Calu3 (cell line): ENCODE data around the gene RPRD1B. TPM values are rescaled to one million over a fixed set of nuclear protein-coding genes. Genes with fewer than 3 reads are reported as not detected.

Source experiments
- BruUV-seq: library from RNA; stranded (reverse); fragments of 400-500 nt; replicated peaks from 2 replicates; lab custom pipeline; 2021; lab: Mats Ljungman, UMichigan
- CTCF ChIA-PET: fragments of 300-600 bp; sonication (Branson Sonifier 250); formaldehyde crosslinking; loops from one replicate; lab custom pipeline; 2022; ENCODE audit warnings: antibody characterized with exemption; lab: Charles Lee
- DNase-seq: peaks from one replicate; pipeline ENCODE4 v3.0.0; 2022
- H3K27ac Mint-ChIP-seq: one replicate; pipeline ENCODE4 v1.8.0; 2022; ENCODE audit warnings: mixed read lengths; ENCODE audit not compliant: unreplicated experiment
- H3K27me3 Mint-ChIP-seq: one replicate; pipeline ENCODE4 v1.8.0; 2022; ENCODE audit warnings: mixed read lengths; ENCODE audit not compliant: unreplicated experiment
- H3K36me3 Mint-ChIP-seq: one replicate; pipeline ENCODE4 v1.8.0; 2022; ENCODE audit warnings: mild to moderate bottlenecking, moderate library complexity, mixed read lengths; ENCODE audit not compliant: insufficient read depth, unreplicated experiment
- H3K4me1 Mint-ChIP-seq: one replicate; pipeline ENCODE4 v1.8.0; 2022; ENCODE audit warnings: mild to moderate bottlenecking, low read depth, mixed read lengths; ENCODE audit not compliant: unreplicated experiment
- H3K4me3 Mint-ChIP-seq: one replicate; pipeline ENCODE4 v1.8.0; 2022; ENCODE audit warnings: mild to moderate bottlenecking, low read depth, moderate library complexity, mixed read lengths; ENCODE audit not compliant: unreplicated experiment
- H3K9me3 Mint-ChIP-seq: one replicate; pipeline ENCODE4 v1.8.0; 2022; ENCODE audit warnings: low read depth, mixed read lengths; ENCODE audit not compliant: unreplicated experiment
- intact Hi-C: fragments of 100-400 bp; cut with micrococcal nuclease; formaldehyde crosslinking; loops from one replicate; pipeline ENCODE4 v1.10.0; 2022; ENCODE audit not compliant: unreplicated experiment
- total RNA-seq: library from RNA; stranded (reverse); gene quantifications from 2 replicates; pipeline ENCODE4 v1.2.3, GENCODE V29; 2022
- TF ChIP-seq, protein P1 (sequence below): fragments of 200-600 bp; IDR thresholded peaks from one replicate; pipeline ENCODE4 v1.8.0; 2022; ENCODE audit warnings: antibody characterized with exemption; ENCODE audit not compliant: unreplicated experiment

RPRD1B gene
- total RNA-seq, 1 experiment from 2014 or later: 53.5 TPM

GRCh38 chr20:38089500-38089899 lies 56.0 kb downstream of the RPRD1B start:
- Mint-ChIP-seq H3K4me3 (no peak overlapping the region), H3K27ac (no peak overlapping the region), H3K27me3 (no peaks in the 10 kb centered on the region), H3K4me1 (peaks cover 9% of the 10 kb centered on the region), H3K9me3 (no peaks in the 10 kb centered on the region), H3K36me3 (peaks cover 28% of the 10 kb centered on the region)
- BruUV-seq: no TSS peak
- intact Hi-C loops: no loop called here
- TF ChIP-seq, protein P1, sequence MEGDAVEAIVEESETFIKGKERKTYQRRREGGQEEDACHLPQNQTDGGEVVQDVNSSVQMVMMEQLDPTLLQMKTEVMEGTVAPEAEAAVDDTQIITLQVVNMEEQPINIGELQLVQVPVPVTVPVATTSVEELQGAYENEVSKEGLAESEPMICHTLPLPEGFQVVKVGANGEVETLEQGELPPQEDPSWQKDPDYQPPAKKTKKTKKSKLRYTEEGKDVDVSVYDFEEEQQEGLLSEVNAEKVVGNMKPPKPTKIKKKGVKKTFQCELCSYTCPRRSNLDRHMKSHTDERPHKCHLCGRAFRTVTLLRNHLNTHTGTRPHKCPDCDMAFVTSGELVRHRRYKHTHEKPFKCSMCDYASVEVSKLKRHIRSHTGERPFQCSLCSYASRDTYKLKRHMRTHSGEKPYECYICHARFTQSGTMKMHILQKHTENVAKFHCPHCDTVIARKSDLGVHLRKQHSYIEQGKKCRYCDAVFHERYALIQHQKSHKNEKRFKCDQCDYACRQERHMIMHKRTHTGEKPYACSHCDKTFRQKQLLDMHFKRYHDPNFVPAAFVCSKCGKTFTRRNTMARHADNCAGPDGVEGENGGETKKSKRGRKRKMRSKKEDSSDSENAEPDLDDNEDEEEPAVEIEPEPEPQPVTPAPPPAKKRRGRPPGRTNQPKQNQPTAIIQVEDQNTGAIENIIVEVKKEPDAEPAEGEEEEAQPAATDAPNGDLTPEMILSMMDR: no peak
- CTCF ChIA-PET: interaction anchor here (1.3 kb wide), 1 partner anchor 16 kb away, joined by 6 read pairs; no protein-coding TSS in a partner anchor
- no peak for DNase-seq

GRCh38 chr20:38090061-38090460 lies 56.5 kb downstream of the RPRD1B start:
- no peaks in the 10 kb centered on the region for H3K27me3 Mint-ChIP-seq
- peaks cover 15% of the 10 kb centered on the region for H3K4me1 Mint-ChIP-seq
- TF ChIP-seq, protein P1: no peak
- intact Hi-C loops: no loop called here
- BruUV-seq: no TSS peak
- no peaks in the 10 kb centered on the region for H3K9me3 Mint-ChIP-seq
- H3K4me3 Mint-ChIP-seq: no peak overlapping the region
- no peak overlapping the region for H3K27ac Mint-ChIP-seq
- H3K36me3 Mint-ChIP-seq: peaks cover 33% of the 10 kb centered on the region
- CTCF ChIA-PET: interaction anchor here (1.3 to 1.5 kb wide), 2 partner anchors 17 kb away, joined by 3 to 6 read pairs; no protein-coding TSS in a partner anchor
- DNase-seq: no peak

DNA sequence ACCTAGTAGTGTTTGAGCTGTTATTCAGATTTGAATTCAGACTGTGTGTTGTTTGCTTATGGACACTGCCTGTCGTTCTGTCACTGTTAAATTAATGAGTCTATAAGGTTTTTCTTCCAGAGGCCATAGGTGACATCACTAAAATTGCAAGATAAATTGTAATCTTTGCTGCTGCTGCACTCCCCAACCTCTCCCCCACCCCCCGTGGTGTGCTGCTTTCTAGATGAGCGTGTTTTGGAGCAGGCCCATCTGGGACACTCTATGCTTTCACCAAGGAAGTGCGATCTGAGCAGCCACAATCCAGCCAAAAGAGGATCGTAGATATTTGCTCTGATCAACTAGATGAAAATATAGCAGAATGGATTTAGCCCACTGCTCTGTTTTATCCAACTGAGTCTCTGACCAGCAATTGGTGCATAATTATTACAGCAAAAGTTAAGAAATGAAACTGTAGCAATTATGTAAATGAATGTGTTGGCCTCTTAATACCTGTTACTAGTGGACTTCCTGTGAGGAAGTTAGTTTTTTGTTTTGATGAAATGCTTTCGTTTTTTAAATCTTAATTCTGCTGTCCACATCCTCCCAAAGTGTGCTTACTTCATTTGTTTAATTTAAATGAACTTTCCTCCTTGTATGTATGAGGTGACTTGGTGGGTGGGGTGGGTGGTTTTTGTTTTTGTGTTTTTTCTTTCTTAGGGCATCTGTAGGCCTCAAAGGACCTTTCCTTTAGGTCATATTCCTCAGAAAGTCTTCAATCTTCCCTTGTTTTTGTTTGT lies 58.1 kb downstream of the RPRD1B start:
- intact Hi-C loops: no loop called here
- H3K27me3 Mint-ChIP-seq: no peaks in the 10 kb centered on the region
- no peak overlapping the region for H3K4me3 Mint-ChIP-seq
- no peak for DNase-seq
- no TSS peak for BruUV-seq
- peaks cover 28% of the 10 kb centered on the region for H3K36me3 Mint-ChIP-seq
- CTCF ChIA-PET: interaction anchor here (1.5 kb wide), 1 partner anchor 18 kb away, joined by 3 read pairs; no protein-coding TSS in a partner anchor
- no peak overlapping the region for H3K27ac Mint-ChIP-seq
- H3K4me1 Mint-ChIP-seq: peaks cover 19% of the 10 kb centered on the region
- TF ChIP-seq, protein P1: no peak
- H3K9me3 Mint-ChIP-seq: no peaks in the 10 kb centered on the region

GRCh38 chr20:38092260-38092857 lies 58.8 kb downstream of the RPRD1B start:
- Mint-ChIP-seq H3K27me3 (no peaks in the 10 kb centered on the region), H3K36me3 (peaks cover 24% of the 10 kb centered on the region), H3K4me1 (peaks cover 19% of the 10 kb centered on the region), H3K9me3 (no peaks in the 10 kb centered on the region), H3K27ac (no peak overlapping the region), H3K4me3 (no peak overlapping the region)
- CTCF ChIA-PET: interaction anchor here (0.7 kb wide), 1 partner anchor 66 kb away, joined by 5 read pairs; no protein-coding TSS in a partner anchor
- DNase-seq: no peak
- no TSS peak for BruUV-seq
- intact Hi-C loops: no loop called here
- TF ChIP-seq, protein P1: no peak
